KOPT-K1 (cell line): ENCODE measurements around the gene KIAA1328.
"Not testable (repeated sequence)": the region's sequence is repeated elsewhere in the genome, so short reads cannot be mapped to it uniquely, and the experiment has no call there.

Experiments
- H3K27ac ChIP-seq: fragments of 200-600 bp; sonication (generic); 2 replicates; pipeline ENCODE4 v1.5.1; 2016; ENCODE audit warnings: antibody characterized with exemption, mild to moderate bottlenecking, low read depth, low read length; ENCODE audit not compliant: poor library complexity, severe bottlenecking
- H3K36me3 ChIP-seq: fragments of 200-600 bp; sonication (generic); 2 replicates; pipeline ENCODE4 v1.5.1; 2017; ENCODE audit warnings: antibody characterized with exemption, mild to moderate bottlenecking, low read length, moderate library complexity; ENCODE audit not compliant: insufficient read depth
- H3K9me3 ChIP-seq: fragments of 200-600 bp; sonication (generic); 2 replicates; pipeline ENCODE4 v1.5.1; 2017; ENCODE audit warnings: antibody characterized with exemption, low read length, mild to moderate bottlenecking; ENCODE audit not compliant: insufficient read depth, poor library complexity, severe bottlenecking

The KIAA1328 gene

GRCh38 chr18:37156330-37156942, 327.5 kb downstream of the KIAA1328 start:
- no peak overlapping the region for H3K27ac ChIP-seq
- no peaks in the 10 kb centered on the region for H3K36me3 ChIP-seq
- H3K9me3 ChIP-seq = no peaks in the 10 kb centered on the region

- H3K9me3 ChIP-seq = no peaks in the 10 kb centered on the region
- no peaks in the 10 kb centered on the region for H3K36me3 ChIP-seq
- H3K27ac ChIP-seq = no peak overlapping the region
These were observed 331.3 kb downstream of the KIAA1328 start for GRCh38 chr18:37160038-37160820.

- H3K36me3 ChIP-seq = no peaks in the 10 kb centered on the region
- H3K9me3 ChIP-seq = no peaks in the 10 kb centered on the region
- H3K27ac ChIP-seq = no peak overlapping the region
These were observed 332.6 kb downstream of the KIAA1328 start for GRCh38 chr18:37161491-37161890.

GRCh38 chr18:37162551-37162950, 333.6 kb downstream of the KIAA1328 start:
- Histone ChIP-seq H3K9me3 (no peaks in the 10 kb centered on the region), H3K36me3 (no peaks in the 10 kb centered on the region), H3K27ac (no peak overlapping the region)

- H3K9me3 ChIP-seq = no peaks in the 10 kb centered on the region
- H3K36me3 ChIP-seq = no peaks in the 10 kb centered on the region
- H3K27ac ChIP-seq = no peak overlapping the region
These were observed 334.2 kb downstream of the KIAA1328 start for GRCh38 chr18:37163119-37163518.

- Histone ChIP-seq H3K36me3 (no peaks in the 10 kb centered on the region), H3K27ac (no peak overlapping the region), H3K9me3 (no peaks in the 10 kb centered on the region)
These were observed 337.6 kb downstream of the KIAA1328 start for GRCh38 chr18:37166491-37166890.

GRCh38 chr18:37166966-37167365, 338.0 kb downstream of the KIAA1328 start:
- H3K36me3 ChIP-seq, H3K27ac ChIP-seq, H3K9me3 ChIP-seq: not testable (repeated sequence)

- Histone ChIP-seq H3K27ac (no peak overlapping the region), H3K36me3 (no peaks in the 10 kb centered on the region), H3K9me3 (no peaks in the 10 kb centered on the region)
These were observed 342.1 kb downstream of the KIAA1328 start for GRCh38 chr18:37170984-37171383.

GRCh38 chr18:37173384-37173783, 344.5 kb downstream of the KIAA1328 start:
- Histone ChIP-seq H3K9me3 (no peaks in the 10 kb centered on the region), H3K27ac (no peak overlapping the region), H3K36me3 (no peaks in the 10 kb centered on the region)

GRCh38 chr18:37175727-37176620, 347.0 kb downstream of the KIAA1328 start:
- H3K27ac ChIP-seq = no peak overlapping the region
- no peaks in the 10 kb centered on the region for H3K9me3 ChIP-seq
- H3K36me3 ChIP-seq = no peaks in the 10 kb centered on the region

GRCh38 chr18:37176621-37176934, 347.7 kb downstream of the KIAA1328 start:
- Histone ChIP-seq H3K27ac (no peak overlapping the region), H3K9me3 (no peaks in the 10 kb centered on the region), H3K36me3 (no peaks in the 10 kb centered on the region)

GRCh38 chr18:37179384-37179783, 350.5 kb downstream of the KIAA1328 start:
- no peak overlapping the region for H3K27ac ChIP-seq
- no peaks in the 10 kb centered on the region for H3K36me3 ChIP-seq
- H3K9me3 ChIP-seq = no peaks in the 10 kb centered on the region

- Histone ChIP-seq H3K27ac (no peak overlapping the region), H3K36me3 (no peaks in the 10 kb centered on the region), H3K9me3 (no peaks in the 10 kb centered on the region)
These were observed 351.2 kb downstream of the KIAA1328 start for GRCh38 chr18:37180086-37180485.

- Histone ChIP-seq H3K27ac (no peak overlapping the region), H3K36me3 (no peaks in the 10 kb centered on the region), H3K9me3 (no peaks in the 10 kb centered on the region)
These were observed 353.6 kb downstream of the KIAA1328 start for GRCh38 chr18:37182340-37183135.
